Smooth muscle cell (in vitro differentiated cells): Measurements from ENCODE around the gene LRRC56. TPM values are rescaled to one million over a fixed set of nuclear protein-coding genes. Genes with fewer than 3 reads are reported as not detected.

Source experiments
- DNase-seq: peaks from one replicate; lab custom pipeline; 2025; ENCODE audit not compliant: unreplicated experiment; lab: John Stamatoyannopoulos, UW
- H2AFZ ChIP-seq: fragments of 200-600 bp; sonication (generic); 2 replicates; pipeline ENCODE4 v1.6.0; 2016; ENCODE audit warnings: antibody characterized with exemption, low read depth, mild to moderate bottlenecking
- H3F3A ChIP-seq: fragments of 200-600 bp; sonication (generic); 2 replicates; pipeline ENCODE4 v1.6.0; 2017; ENCODE audit warnings: antibody characterized with exemption, low read depth
- H3K27ac ChIP-seq: fragments of 200-600 bp; sonication (generic); 2 replicates; pipeline ENCODE4 v1.5.1; 2016; ENCODE audit warnings: low read depth, mild to moderate bottlenecking
- H3K27me3 ChIP-seq: fragments of 200-600 bp; sonication (generic); 2 replicates; pipeline ENCODE4 v1.6.1; 2016; ENCODE audit warnings: low read depth, mild to moderate bottlenecking
- H3K36me3 ChIP-seq: fragments of 200-600 bp; sonication (generic); 2 replicates; pipeline ENCODE4 v1.5.1; 2016; ENCODE audit warnings: low read depth
- H3K4me1 ChIP-seq: fragments of 200-600 bp; sonication (generic); 2 replicates; pipeline ENCODE4 v1.5.1; 2016; ENCODE audit warnings: low read depth
- H3K4me2 ChIP-seq: fragments of 200-600 bp; sonication (generic); 2 replicates; pipeline ENCODE4 v1.6.0; 2016; ENCODE audit warnings: mild to moderate bottlenecking
- H3K4me3 ChIP-seq: fragments of 200-600 bp; sonication (generic); 2 replicates; pipeline ENCODE4 v1.5.1; 2016; ENCODE audit warnings: mild to moderate bottlenecking
- H3K79me2 ChIP-seq: fragments of 200-600 bp; sonication (generic); 2 replicates; pipeline ENCODE4 v1.6.0; 2016; ENCODE audit warnings: low read depth, mild to moderate bottlenecking
- H3K9ac ChIP-seq: fragments of 200-600 bp; sonication (generic); 2 replicates; pipeline ENCODE4 v1.6.0; 2016; ENCODE audit warnings: low read depth
- H3K9me3 ChIP-seq: fragments of 200-600 bp; sonication (generic); replicated peaks from 2 replicates; pipeline ENCODE4 v1.5.1; 2016; ENCODE audit warnings: low read depth
- H4K20me1 ChIP-seq: fragments of 200-600 bp; sonication (generic); 2 replicates; pipeline ENCODE4 v1.6.0; 2016; ENCODE audit warnings: low read depth
- CTCF ChIP-seq: fragments of 200-600 bp; sonication (generic); IDR thresholded peaks from 2 replicates; pipeline ENCODE4 v1.5.1; 2017; ENCODE audit warnings: borderline replicate concordance, mild to moderate bottlenecking, antibody characterized with exemption; ENCODE audit not compliant: insufficient read depth, poor library complexity, severe bottlenecking
- WGBS: methylation state at CpG from one replicate; pipeline ENCODE4 v1.1.7; 2016; ENCODE audit warnings: low lambda C conversion rate; 5-methylcytosine and 5-hydroxymethylcytosine counted together
- polyA plus RNA-seq: library from polyadenylated mRNA; unstranded; fragments of >200 nt; fragmentation: Nextera tagmentation; extraction: Ambion mirVana; gene quantifications from 2 replicates; pipeline ENCODE4 v1.2.1, GENCODE V29; 2016
- total RNA-seq: library from RNA; depleted of rRNA; stranded (reverse); fragments of >200 nt; gene quantifications from 2 replicates; pipeline ENCODE4 v1.2.3, GENCODE V29; 2014

LRRC56 gene
- total and polyA plus RNA-seq, 2 experiments from 2014 or later = 0.31 to 1.5 TPM

- no peak overlapping the region for H2AFZ ChIP-seq
- H3K27me3 ChIP-seq = no peaks in the 10 kb centered on the region
- no peak for TF ChIP-seq CTCF
- no peak overlapping the region for H3K27ac ChIP-seq
- peaks cover 9% of the 10 kb centered on the region for H3K4me1 ChIP-seq
- no peak overlapping the region for H3K4me3 ChIP-seq
- H4K20me1 ChIP-seq = peaks cover 94% of the 10 kb centered on the region
- WGBS = 97% methylated on average over 14 of the region's 14 CpGs
- H3F3A ChIP-seq = no peaks in the 10 kb centered on the region
- DNase-seq = no peak
- H3K79me2 ChIP-seq = peaks cover 78% of the 10 kb centered on the region
- no peak overlapping the region for H3K4me2 ChIP-seq
- no peaks in the 10 kb centered on the region for H3K36me3 ChIP-seq
- H3K9ac ChIP-seq = no peak overlapping the region
- no peaks in the 10 kb centered on the region for H3K9me3 ChIP-seq
Measured at GRCh38 chr11:581342-581741, 44.0 kb downstream of the LRRC56 start.

- no peak for TF ChIP-seq CTCF
- Histone ChIP-seq H4K20me1 (peaks cover 98% of the 10 kb centered on the region), H3K79me2 (peaks cover 78% of the 10 kb centered on the region), H3K4me3 (no peak overlapping the region), H3K4me2 (no peak overlapping the region), H3K27ac (no peak overlapping the region), H3K9me3 (no peaks in the 10 kb centered on the region), H3K27me3 (no peaks in the 10 kb centered on the region), H3K9ac (no peak overlapping the region), H2AFZ (no peak overlapping the region), H3F3A (no peaks in the 10 kb centered on the region), H3K36me3 (no peaks in the 10 kb centered on the region), H3K4me1 (peaks cover 9% of the 10 kb centered on the region)
- 87% methylated on average over 17 of the region's 17 CpGs for WGBS
- DNase-seq = no peak
Measured at GRCh38 chr11:581752-582151, 44.4 kb downstream of the LRRC56 start.

- Histone ChIP-seq H3K36me3 (peaks cover 6% of the 10 kb centered on the region), H4K20me1 (peaks cover 98% of the 10 kb centered on the region), H2AFZ (no peak overlapping the region), H3K4me2 (no peak overlapping the region), H3K9me3 (no peaks in the 10 kb centered on the region), H3K79me2 (peaks cover 62% of the 10 kb centered on the region), H3K9ac (no peak overlapping the region), H3K27me3 (no peaks in the 10 kb centered on the region), H3K4me3 (no peak overlapping the region), H3K4me1 (no peaks in the 10 kb centered on the region), H3K27ac (no peak overlapping the region), H3F3A (no peaks in the 10 kb centered on the region)
- no peak for TF ChIP-seq CTCF
- 98% methylated on average over 9 of the region's 10 CpGs for WGBS
- no peak for DNase-seq
Measured at GRCh38 chr11:584287-584686, 47.0 kb downstream of the LRRC56 start.
